ENCODE measurements around the gene PRKN.

PRKN gene

DNA sequence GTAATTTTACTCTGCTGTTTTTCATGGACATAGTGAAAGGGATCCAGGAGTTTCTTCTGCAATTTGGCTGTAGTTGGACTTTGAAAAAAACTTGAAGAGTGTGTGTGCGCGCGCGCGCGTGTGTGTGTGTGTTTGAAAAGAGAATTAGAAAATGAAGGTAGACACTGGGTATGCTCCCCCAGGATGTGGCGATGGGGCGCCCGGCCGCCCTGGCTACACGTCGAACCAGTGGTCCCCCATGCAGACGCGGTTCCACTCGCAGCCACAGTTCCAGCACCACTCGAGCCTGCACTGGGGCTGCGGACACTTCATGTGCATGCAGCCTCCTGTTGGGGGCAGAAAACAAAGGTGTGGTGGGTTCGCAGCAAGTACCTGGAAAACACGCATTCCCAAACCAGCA is 1377.7 kb downstream of the PRKN start:
- ChIA-PET POLR2A (no interaction called here), CTCF (no interaction called here)
- DNase-seq (ENCODE audit: extremely low spot score) = no peak
- TF ChIP-seq ZNF384 (IDR thresholded peaks at IDR 0.05) = no peak
- TF ChIP-seq NFRKB (IDR thresholded peaks at IDR 0.05) = no peak
- no peak for TF ChIP-seq FOXM1 (IDR thresholded peaks at IDR 0.05; ENCODE audit: borderline replicate concordance)
- no peak for TF ChIP-seq HDGF (IDR thresholded peaks at IDR 0.05; ENCODE audit: borderline replicate concordance)
- no peak for TF ChIP-seq TARDBP (IDR thresholded peaks at IDR 0.05)
- no peak for TF ChIP-seq SUZ12 (IDR thresholded peaks at IDR 0.05)
- TF ChIP-seq, protein P1, sequence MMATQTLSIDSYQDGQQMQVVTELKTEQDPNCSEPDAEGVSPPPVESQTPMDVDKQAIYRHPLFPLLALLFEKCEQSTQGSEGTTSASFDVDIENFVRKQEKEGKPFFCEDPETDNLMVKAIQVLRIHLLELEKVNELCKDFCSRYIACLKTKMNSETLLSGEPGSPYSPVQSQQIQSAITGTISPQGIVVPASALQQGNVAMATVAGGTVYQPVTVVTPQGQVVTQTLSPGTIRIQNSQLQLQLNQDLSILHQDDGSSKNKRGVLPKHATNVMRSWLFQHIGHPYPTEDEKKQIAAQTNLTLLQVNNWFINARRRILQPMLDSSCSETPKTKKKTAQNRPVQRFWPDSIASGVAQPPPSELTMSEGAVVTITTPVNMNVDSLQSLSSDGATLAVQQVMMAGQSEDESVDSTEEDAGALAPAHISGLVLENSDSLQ (IDR thresholded peaks at IDR 0.05) = no peak
- no peak for TF ChIP-seq FOXK2 (IDR thresholded peaks at IDR 0.05)
- TF ChIP-seq ARNT (IDR thresholded peaks at IDR 0.05) = no peak
- no peak for TF ChIP-seq L3MBTL2 (conservative IDR thresholded peaks at IDR 0.05)
- TF ChIP-seq ELF4 (IDR thresholded peaks at IDR 0.05) = no peak
- TF ChIP-seq FOXA1 (IDR thresholded peaks at IDR 0.05) = no peak
- TF ChIP-seq SP1 (IDR thresholded peaks at IDR 0.05) = no peak
- TF ChIP-seq CTBP1 (IDR thresholded peaks at IDR 0.05; ENCODE audit: borderline replicate concordance) = no peak
- no peak for TF ChIP-seq LEF1 (IDR thresholded peaks at IDR 0.05; ENCODE audit: borderline replicate concordance)

DNA sequence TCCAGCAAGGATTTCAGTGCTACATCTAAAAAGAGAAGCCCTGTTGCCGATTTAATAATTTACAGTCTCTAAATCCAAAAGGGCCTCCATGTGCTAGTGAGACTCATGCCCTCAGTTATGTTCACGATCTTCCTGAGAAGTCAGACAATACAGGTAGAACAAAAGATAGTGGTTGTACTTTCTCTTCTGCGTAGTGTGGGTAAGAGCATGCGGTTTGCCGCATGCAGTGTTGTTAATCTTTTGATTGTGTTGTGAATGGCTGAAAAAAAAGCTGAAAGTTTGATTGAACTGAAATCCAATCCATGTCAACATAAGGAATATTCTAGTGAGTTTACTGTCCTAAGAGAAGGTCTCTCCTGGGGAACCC is 1379.0 kb downstream of the PRKN start:
- TF ChIP-seq HDGF (IDR thresholded peaks at IDR 0.05; ENCODE audit: borderline replicate concordance) (no peak), LEF1 (IDR thresholded peaks at IDR 0.05; ENCODE audit: borderline replicate concordance) (no peak), FOXK2 (IDR thresholded peaks at IDR 0.05) (no peak), FOXM1 (IDR thresholded peaks at IDR 0.05; ENCODE audit: borderline replicate concordance) (no peak)
- TF ChIP-seq, protein P1 (IDR thresholded peaks at IDR 0.05) = no peak
- ChIA-PET CTCF (no interaction called here), POLR2A (no interaction called here)
- no peak for DNase-seq (ENCODE audit: extremely low spot score)

DNA sequence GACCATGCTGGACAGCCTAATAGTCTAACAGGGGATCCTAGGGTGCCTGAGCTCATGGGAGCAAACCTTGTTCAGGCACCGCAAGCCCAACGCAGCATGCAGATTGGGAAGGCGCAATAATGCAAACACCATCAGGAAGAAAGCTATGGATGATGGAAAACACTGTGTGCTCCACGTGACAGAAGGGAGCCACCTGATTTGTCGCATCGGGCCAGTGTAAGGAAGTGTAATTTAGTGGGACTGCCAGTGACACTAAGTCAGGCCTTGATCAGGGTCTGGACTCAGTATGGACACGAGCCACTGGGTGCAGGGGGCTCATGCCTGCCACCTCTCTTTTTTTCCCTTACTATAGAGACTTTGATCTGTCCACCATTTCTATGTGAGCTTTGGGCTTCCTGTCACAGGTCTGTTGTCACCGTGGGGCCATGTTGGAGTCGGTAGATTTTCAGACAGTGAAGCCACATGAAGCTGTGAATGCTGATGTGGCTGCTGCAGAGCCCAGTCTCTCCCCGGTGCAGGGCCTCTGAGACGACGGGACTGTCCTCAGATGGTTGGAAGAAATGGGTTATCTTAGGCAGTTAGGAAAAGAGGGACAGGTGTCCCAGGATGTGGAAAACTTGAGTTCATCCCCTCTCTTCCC is 1379.5 kb downstream of the PRKN start:
- ChIA-PET CTCF (no interaction called here), POLR2A (no interaction called here)
- no peak for DNase-seq (ENCODE audit: extremely low spot score)
- TF ChIP-seq BHLHE40 (IDR thresholded peaks at IDR 0.05; ENCODE audit: borderline replicate concordance) (no peak), FOXM1 (IDR thresholded peaks at IDR 0.05; ENCODE audit: borderline replicate concordance) (no peak), SP1 (IDR thresholded peaks at IDR 0.05) (no peak), ARNT (IDR thresholded peaks at IDR 0.05) (no peak), ELF4 (IDR thresholded peaks at IDR 0.05) (no peak), HDGF (IDR thresholded peaks at IDR 0.05; ENCODE audit: borderline replicate concordance) (no peak), FOXA1 (IDR thresholded peaks at IDR 0.05) (no peak), SUZ12 (IDR thresholded peaks at IDR 0.05) (no peak), L3MBTL2 (conservative IDR thresholded peaks at IDR 0.05) (no peak), TARDBP (IDR thresholded peaks at IDR 0.05) (no peak), CTBP1 (IDR thresholded peaks at IDR 0.05; ENCODE audit: borderline replicate concordance) (no peak), ZNF384 (IDR thresholded peaks at IDR 0.05) (no peak), NFRKB (IDR thresholded peaks at IDR 0.05) (no peak), FOXK2 (IDR thresholded peaks at IDR 0.05) (no peak), LEF1 (IDR thresholded peaks at IDR 0.05; ENCODE audit: borderline replicate concordance) (no peak)
- TF ChIP-seq, protein P1 (IDR thresholded peaks at IDR 0.05) = no peak

DNA sequence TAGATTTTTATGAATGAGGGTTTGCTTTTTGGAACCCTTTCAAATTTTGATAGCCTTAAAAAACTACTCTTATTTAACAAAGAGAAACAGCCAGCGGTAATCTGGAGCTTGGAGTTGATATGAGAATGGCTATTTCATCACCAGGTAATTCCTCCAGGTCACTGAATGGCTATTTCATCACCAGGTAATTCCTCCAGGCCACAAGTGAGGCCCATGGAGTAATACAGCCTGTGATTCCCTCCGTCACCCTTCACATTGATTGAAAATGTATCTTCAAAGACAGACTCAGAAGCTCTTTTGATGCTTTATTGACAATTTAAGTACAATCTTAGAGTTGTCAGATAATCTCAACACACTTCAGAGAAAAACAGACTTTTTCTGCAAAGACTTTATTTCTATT is 1380.4 kb downstream of the PRKN start:
- POLR2A ChIA-PET = no interaction called here
- CTCF ChIA-PET = interaction anchor here (0.5 kb wide), 1 partner anchor 417 kb away, joined by 3 read pairs; no protein-coding TSS in a partner anchor
- DNase-seq (ENCODE audit: extremely low spot score) = no peak
- TF ChIP-seq ZNF384 (IDR thresholded peaks at IDR 0.05) = no peak
- no peak for TF ChIP-seq NFRKB (IDR thresholded peaks at IDR 0.05)
- TF ChIP-seq FOXK2 (IDR thresholded peaks at IDR 0.05) = no peak
- TF ChIP-seq SP1 (IDR thresholded peaks at IDR 0.05) = no peak

DNA sequence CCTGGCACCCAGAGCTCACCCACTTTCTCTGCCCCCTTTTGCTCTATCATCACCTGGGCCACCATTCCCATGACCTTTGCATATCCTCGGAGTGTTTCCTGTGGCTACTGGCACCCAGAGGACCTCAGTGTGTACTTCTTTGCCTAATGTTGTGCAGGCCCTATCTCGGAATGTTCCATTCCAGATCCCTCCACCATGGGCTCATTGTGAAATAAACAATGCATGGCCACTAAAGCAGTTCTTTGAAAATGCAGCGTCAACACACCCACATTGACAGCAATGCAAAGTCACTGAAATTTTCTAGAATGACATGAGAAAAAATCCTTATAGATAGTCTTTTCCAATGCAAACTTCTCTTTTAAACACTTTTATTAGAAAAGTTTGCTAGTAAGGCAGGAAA is 1380.8 kb downstream of the PRKN start:
- CTCF ChIA-PET = no interaction called here
- TF ChIP-seq CTBP1 (IDR thresholded peaks at IDR 0.05; ENCODE audit: borderline replicate concordance) = no peak
- no peak for TF ChIP-seq L3MBTL2 (conservative IDR thresholded peaks at IDR 0.05)
- no peak for TF ChIP-seq FOXA1 (IDR thresholded peaks at IDR 0.05)
- no peak for TF ChIP-seq SP1 (IDR thresholded peaks at IDR 0.05)
- TF ChIP-seq ZNF384 (IDR thresholded peaks at IDR 0.05) = no peak
- no peak for TF ChIP-seq SUZ12 (IDR thresholded peaks at IDR 0.05)
- no peak for TF ChIP-seq HDGF (IDR thresholded peaks at IDR 0.05; ENCODE audit: borderline replicate concordance)
- no peak for TF ChIP-seq ARNT (IDR thresholded peaks at IDR 0.05)
- no peak for TF ChIP-seq TARDBP (IDR thresholded peaks at IDR 0.05)
- TF ChIP-seq ELF4 (IDR thresholded peaks at IDR 0.05) = no peak
- TF ChIP-seq NFRKB (IDR thresholded peaks at IDR 0.05) = no peak
- POLR2A ChIA-PET = no interaction called here
- DNase-seq (ENCODE audit: extremely low spot score) = no peak

DNA sequence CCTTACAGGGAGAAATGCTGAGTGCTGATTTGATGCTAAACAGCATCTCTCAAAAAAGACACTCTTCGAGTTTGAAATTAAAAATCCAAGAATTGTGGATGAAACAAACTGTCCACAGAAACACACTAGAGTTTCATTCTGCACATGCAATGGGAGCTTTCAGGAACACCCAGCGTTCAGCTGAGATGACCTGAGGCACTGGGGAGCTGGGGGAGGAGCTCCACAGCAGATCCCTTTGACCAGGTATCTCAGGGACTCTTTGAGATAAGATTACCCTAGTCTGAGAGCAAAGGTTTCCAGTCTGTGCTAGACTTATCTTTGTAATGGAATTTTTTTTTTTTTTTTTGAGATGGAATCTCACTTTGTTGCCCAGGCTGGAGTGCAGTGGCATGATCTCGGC is 1382.9 kb downstream of the PRKN start:
- ChIA-PET CTCF (no interaction called here), POLR2A (no interaction called here)
- no peak for DNase-seq (ENCODE audit: extremely low spot score)
- TF ChIP-seq, protein P1 (IDR thresholded peaks at IDR 0.05) = no peak
- TF ChIP-seq SP1 (IDR thresholded peaks at IDR 0.05) (no peak), LEF1 (IDR thresholded peaks at IDR 0.05; ENCODE audit: borderline replicate concordance) (no peak), ELF4 (IDR thresholded peaks at IDR 0.05) (no peak), FOXA1 (IDR thresholded peaks at IDR 0.05) (no peak), ARNT (IDR thresholded peaks at IDR 0.05) (no peak), L3MBTL2 (conservative IDR thresholded peaks at IDR 0.05) (no peak), ZNF384 (IDR thresholded peaks at IDR 0.05) (no peak)

Data from HEK293T (cell line).